ENCODE results near the gene ARPIN.

Gene ARPIN

GRCh38 chr15:89893696-89894447 lies 18.9 kb downstream of the ARPIN start, which contains the start of gene AP3S2:
Gene AP3S2, minus strand, starts transcription at chr15:89893994. Its CDS starts 45 bp downstream, at chr15:89893949.
- Histone ChIP-seq H3K27ac (ENCODE audit: low read depth, low read length) (peak within 1 kb of the TSS; percentile 49), H3K9me3 (ENCODE audit: control insufficient read depth, insufficient read depth, low read length) (no peaks in the 10 kb centered on the region), H3K27me3 (ENCODE audit: control insufficient read depth, low read length) (no peaks in the 10 kb centered on the region), H3F3A (ENCODE audit: control insufficient read depth, insufficient read depth) (0 out of 2 replicates have a peak, but pooled peaks cover 3% of the 10 kb centered on the region), H3K4me2 (ENCODE audit: low read length) (peak within 1 kb of the TSS; percentile 87), H3K4me1 (ENCODE audit: control insufficient read depth, low read length) (peaks cover 31% of the 10 kb centered on the region), H3K36me3 (ENCODE audit: control insufficient read depth, low read length) (peaks cover 5% of the 10 kb centered on the region), H4K20me1 (ENCODE audit: control insufficient read depth, insufficient read depth, low read depth, low read length) (0 out of 2 replicates have a peak, but pooled peaks cover 5% of the 10 kb centered on the region), H3K4me3 (ENCODE audit: low read length) (peak within 1 kb of the TSS; percentile 90), H3K9me2 (replicated peaks; ENCODE audit: control insufficient read depth, low read length) (no peaks in the 10 kb centered on the region), H3K79me2 (ENCODE audit: control insufficient read depth, low read length) (peaks cover 38% of the 10 kb centered on the region)
- no peak for TF ChIP-seq EZH2phosphoT487 (IDR thresholded peaks at IDR 0.05; ENCODE audit: borderline replicate concordance, low read length)
- TF ChIP-seq CTCF (IDR thresholded peaks at IDR 0.05; ENCODE audit: low read depth, low read length, poor library complexity, severe bottlenecking) = no peak

GRCh38 chr15:89893027-89893426 lies 19.7 kb downstream of the ARPIN start:
- Histone ChIP-seq H3K4me3 (ENCODE audit: low read length) (peak overlapping the region; percentile 90), H3K27me3 (ENCODE audit: control insufficient read depth, low read length) (no peaks in the 10 kb centered on the region), H3F3A (ENCODE audit: control insufficient read depth, insufficient read depth) (0 out of 2 replicates have a peak, but pooled peaks cover 3% of the 10 kb centered on the region), H3K4me1 (ENCODE audit: control insufficient read depth, low read length) (peaks cover 23% of the 10 kb centered on the region), H3K9me3 (ENCODE audit: control insufficient read depth, insufficient read depth, low read length) (no peaks in the 10 kb centered on the region), H3K27ac (ENCODE audit: low read depth, low read length) (no peak overlapping the region), H3K9me2 (replicated peaks; ENCODE audit: control insufficient read depth, low read length) (no peaks in the 10 kb centered on the region), H3K36me3 (ENCODE audit: control insufficient read depth, low read length) (peaks cover 14% of the 10 kb centered on the region), H3K79me2 (ENCODE audit: control insufficient read depth, low read length) (peaks cover 38% of the 10 kb centered on the region), H4K20me1 (ENCODE audit: control insufficient read depth, insufficient read depth, low read depth, low read length) (0 out of 2 replicates have a peak, but pooled peaks cover 5% of the 10 kb centered on the region), H3K4me2 (ENCODE audit: low read length) (peak overlapping the region; percentile 87)
- no peak for TF ChIP-seq EZH2phosphoT487 (IDR thresholded peaks at IDR 0.05; ENCODE audit: borderline replicate concordance, low read length)
- no peak for TF ChIP-seq CTCF (IDR thresholded peaks at IDR 0.05; ENCODE audit: low read depth, low read length, poor library complexity, severe bottlenecking)

- Histone ChIP-seq H3K36me3 (ENCODE audit: control insufficient read depth, low read length) (peaks cover 38% of the 10 kb centered on the region), H3K9me2 (replicated peaks; ENCODE audit: control insufficient read depth, low read length) (no peaks in the 10 kb centered on the region), H3K4me2 (ENCODE audit: low read length) (no peak overlapping the region), H3K27ac (ENCODE audit: low read depth, low read length) (no peak overlapping the region), H3F3A (ENCODE audit: control insufficient read depth, insufficient read depth) (no peaks in the 10 kb centered on the region), H3K4me1 (ENCODE audit: control insufficient read depth, low read length) (peaks cover 23% of the 10 kb centered on the region), H4K20me1 (ENCODE audit: control insufficient read depth, insufficient read depth, low read depth, low read length) (0 out of 2 replicates have a peak, but pooled peaks cover 5% of the 10 kb centered on the region), H3K27me3 (ENCODE audit: control insufficient read depth, low read length) (no peaks in the 10 kb centered on the region), H3K9me3 (ENCODE audit: control insufficient read depth, insufficient read depth, low read length) (no peaks in the 10 kb centered on the region), H3K4me3 (ENCODE audit: low read length) (no peak overlapping the region), H3K79me2 (ENCODE audit: control insufficient read depth, low read length) (peaks cover 33% of the 10 kb centered on the region)
- peak; percentile 21 for TF ChIP-seq CTCF (IDR thresholded peaks at IDR 0.05; ENCODE audit: low read depth, low read length, poor library complexity, severe bottlenecking)
- no peak for TF ChIP-seq EZH2phosphoT487 (IDR thresholded peaks at IDR 0.05; ENCODE audit: borderline replicate concordance, low read length)
Measured at GRCh38 chr15:89888214-89888804, 24.4 kb downstream of the ARPIN start.
